Esophagus squamous epithelium (tissue), 4 donors: ENCODE results near the gene PTPRN2.

Experiments used
- CTCF ChIP-seq, 6 experiments: fragments of 450-650 bp in 4 of 6; fragments of 200-600 bp in 2 of 6; sonication (generic) in 2 of 6; IDR thresholded peaks; one replicate each; pipeline ENCODE4 v1.5.1; 2016 to 2019; ENCODE audit warnings: antibody characterized with exemption in 6 of 6, mild to moderate bottlenecking in 4 of 6, moderate library complexity in 4 of 6
- POLR2A ChIP-seq, 4 donors: fragments of 450-650 bp; IDR thresholded peaks; one replicate each; pipeline ENCODE4 v1.6.1; 2017; ENCODE audit warnings: antibody characterized with exemption in 4 of 4, mild to moderate bottlenecking in 4 of 4, moderate library complexity in 3 of 4

- TF ChIP-seq CTCF (IDR thresholded peaks at IDR 0.05) (no peak), POLR2A (IDR thresholded peaks at IDR 0.05) (no peak)
Observed at GRCh38 chr7:158518980-158519632, 68.5 kb downstream of the PTPRN2 start.
